Measurements from ENCODE around the gene ACOT13. TPM values are rescaled to one million over a fixed set of nuclear protein-coding genes. Genes with fewer than 3 reads are reported as not detected.

ACOT13 gene
- total and polyA plus RNA-seq, 2 of the 8 experiments (the other 6 are each of a cell fraction or from before 2014, with no cell fraction given): 27.6 to 40.6 TPM

GRCh38 chr6:24686946-24687345 is 20.1 kb downstream of the ACOT13 start:
- Histone ChIP-seq H3K4me1 (replicated peaks in 1 of 4; ENCODE audit: control insufficient read depth in 3 of 4, insufficient read depth in 4 of 4, low read length in 3 of 4) (peaks cover 3 to 12% (median 8%) of the 10 kb centered on the region in 4 experiments; a peak in 6 of 7 replicates), H2BK20ac (ENCODE audit: low read length) (no peak overlapping the region), H3K4me2 (ENCODE audit: insufficient read depth in 1 of 2, low read depth in 2 of 2, low read length in 2 of 2) (no peak overlapping the region), H3K23me2 (ENCODE audit: low read depth, low read length) (no peaks in the 10 kb centered on the region), H3K36me3 (ENCODE audit: control insufficient read depth in 2 of 4, insufficient read depth in 4 of 4, low read length in 3 of 4) (peaks cover 0 to 3% (median 0%) of the 10 kb centered on the region in 4 experiments; a peak in 1 of 8 replicates), H2BK12ac (ENCODE audit: low read depth, low read length) (no peak overlapping the region), H2AK5ac (ENCODE audit: low read depth, low read length) (no peak overlapping the region), H2BK15ac (ENCODE audit: low read length) (no peak overlapping the region), H3K27ac (ENCODE audit: low read depth, low read length) (no peak overlapping the region), H4K91ac (replicated peaks; ENCODE audit: insufficient read length, low read length) (no peak overlapping the region), H4K20me1 (replicated peaks in 1 of 2; ENCODE audit: control insufficient read depth in 1 of 2, insufficient read depth in 2 of 2, low read length in 2 of 2) (no peaks in the 10 kb centered on the region), H2BK120ac (replicated peaks; ENCODE audit: low read depth, low read length) (no peak overlapping the region), H3K18ac (ENCODE audit: extremely low read depth, low read length) (no peak overlapping the region), H2AFZ (ENCODE audit: low read length) (no peak overlapping the region), H3K9me3 (ENCODE audit: insufficient read depth in 2 of 2, low read depth in 1 of 2, low read length in 1 of 2) (no peaks in the 10 kb centered on the region), H4K8ac (ENCODE audit: extremely low read depth, insufficient read depth, low read length) (no peak overlapping the region), H3K56ac (replicated peaks; ENCODE audit: insufficient read length, low read depth, low read length) (no peak overlapping the region), H2BK5ac (ENCODE audit: low read depth, low read length) (no peak overlapping the region), H3K14ac (ENCODE audit: insufficient read length) (no peak overlapping the region), H3K9ac (replicated peaks in 1 of 4; ENCODE audit: extremely low read depth in 1 of 4, low read depth in 3 of 4, low read length in 3 of 4) (no peak overlapping the region), H3K4ac (replicated peaks; ENCODE audit: insufficient read length, low read depth, low read length) (no peak overlapping the region), H3K4me3 (ENCODE audit: extremely low read depth in 1 of 4, insufficient read depth in 2 of 4, low read depth in 3 of 4, low read length in 4 of 4) (no peak overlapping the region), H4K5ac (ENCODE audit: insufficient read length, low read depth, low read length) (no peak overlapping the region), H3K79me2 (ENCODE audit: control insufficient read depth in 1 of 2, insufficient read depth in 2 of 2, low read length in 2 of 2) (0 out of 4 replicates have a peak, but pooled peaks cover 0 to 4% of the 10 kb centered on the region in 2 experiments), H3K27me3 (replicated peaks in 1 of 4; ENCODE audit: control insufficient read depth in 3 of 4, extremely low read depth in 1 of 4, insufficient read depth in 3 of 4, low read length in 3 of 4) (peaks cover 0 to 5% (median 0%) of the 10 kb centered on the region in 4 experiments; a peak in 1 of 7 replicates), H3K23ac (ENCODE audit: insufficient read length) (no peak overlapping the region), H3K79me1 (ENCODE audit: low read depth, low read length) (no peaks in the 10 kb centered on the region)
- FAIRE-seq (no peak), DNase-seq (ENCODE audit: low read depth in 1 of 2, low spot score in 2 of 2) (no peak)
- TF ChIP-seq POLR2AphosphoS5 (IDR thresholded peaks at IDR 0.05; ENCODE audit: low read depth, low read length): no peak
- no peak for TF ChIP-seq EZH2 (IDR thresholded peaks at IDR 0.05; ENCODE audit: low read depth, low read length, severe bottlenecking)
- TF ChIP-seq SIN3A (conservative IDR thresholded peaks at IDR 0.05 in 1 of 2, IDR thresholded peaks at IDR 0.05 in 1 of 2; ENCODE audit: low read depth in 1 of 2, low read length in 2 of 2): no peak
- no peak for TF ChIP-seq SRF (IDR thresholded peaks at IDR 0.05; ENCODE audit: low read depth, low read length)
- TF ChIP-seq JUND (IDR thresholded peaks at IDR 0.05; ENCODE audit: low read length): no peak
- TF ChIP-seq HDAC2 (IDR thresholded peaks at IDR 0.05; ENCODE audit: borderline replicate concordance in 1 of 2, low read depth in 2 of 2, low read length in 2 of 2): no peak
- TF ChIP-seq KDM5A (IDR thresholded peaks at IDR 0.05; ENCODE audit: low read length): no peak
- TF ChIP-seq POLR2A (IDR thresholded peaks at IDR 0.05; ENCODE audit: control extremely low read depth in 1 of 2, low read depth in 2 of 2, low read length in 2 of 2): no peak
- no peak for TF ChIP-seq BACH1 (IDR thresholded peaks at IDR 0.05; ENCODE audit: low read length)
- ChIA-PET CTCF (ENCODE audit: partially characterized antibody) (interaction anchor here (0.9 to 1.1 kb wide), 3 partner anchors 41 to 163 kb away, joined by 3 read pairs; partner anchors contain the start of gene KIAA0319), POLR2A (ENCODE audit: partially characterized antibody) (no interaction called here)
- WGBS, 2 experiments (ENCODE audit: extremely low coverage in 1 of 2, insufficient coverage in 1 of 2, insufficient read length in 1 of 2, insufficient replicate concordance in 2 of 2, low coverage in 1 of 2, low lambda C conversion rate in 2 of 2, missing lambda C conversion rate in 1 of 2): 92% methylated on average over 4 of the region's 4 CpGs; no CpG with 5 or more reads in 1 of the 2 experiments
